Measurements from ENCODE around the gene KRTAP12-2.

Gene KRTAP12-2

GRCh38 chr21:44632067-44632466, 34.7 kb downstream of the KRTAP12-2 start:
- TF ChIP-seq CTCF (IDR thresholded peaks at IDR 0.05), result no peak

- TF ChIP-seq CTCF (IDR thresholded peaks at IDR 0.05), result no peak
Measured at GRCh38 chr21:44630440-44630839, 36.3 kb downstream of the KRTAP12-2 start.

- TF ChIP-seq CTCF (IDR thresholded peaks at IDR 0.05), result no peak
Measured at GRCh38 chr21:44628707-44629391, 37.9 kb downstream of the KRTAP12-2 start.

- TF ChIP-seq CTCF (IDR thresholded peaks at IDR 0.05), result no peak
Measured at GRCh38 chr21:44626673-44627143, 40.0 kb downstream of the KRTAP12-2 start, which contains the start of gene KRTAP10-9. KRTAP10-9 (plus strand) TSS chr21:44627093; CDS start chr21:44627172, 79 bp downstream.

- no peak for TF ChIP-seq CTCF (IDR thresholded peaks at IDR 0.05)
Measured at GRCh38 chr21:44626262-44626661, 40.5 kb downstream of the KRTAP12-2 start.

- no peak for TF ChIP-seq CTCF (IDR thresholded peaks at IDR 0.05)
Measured at GRCh38 chr21:44625756-44626155, 41.0 kb downstream of the KRTAP12-2 start.

- TF ChIP-seq CTCF (IDR thresholded peaks at IDR 0.05), result no peak
Measured at GRCh38 chr21:44623575-44623974, 43.2 kb downstream of the KRTAP12-2 start.

Data from LNCAP (cell line).